Measurements from ENCODE around the gene TBC1D2. TPM values are rescaled to one million over a fixed set of nuclear protein-coding genes. Genes with fewer than 3 reads are reported as not detected.

TBC1D2 gene
- total RNA-seq, 1 donor from 2014 or later = 8.6 TPM

DNA sequence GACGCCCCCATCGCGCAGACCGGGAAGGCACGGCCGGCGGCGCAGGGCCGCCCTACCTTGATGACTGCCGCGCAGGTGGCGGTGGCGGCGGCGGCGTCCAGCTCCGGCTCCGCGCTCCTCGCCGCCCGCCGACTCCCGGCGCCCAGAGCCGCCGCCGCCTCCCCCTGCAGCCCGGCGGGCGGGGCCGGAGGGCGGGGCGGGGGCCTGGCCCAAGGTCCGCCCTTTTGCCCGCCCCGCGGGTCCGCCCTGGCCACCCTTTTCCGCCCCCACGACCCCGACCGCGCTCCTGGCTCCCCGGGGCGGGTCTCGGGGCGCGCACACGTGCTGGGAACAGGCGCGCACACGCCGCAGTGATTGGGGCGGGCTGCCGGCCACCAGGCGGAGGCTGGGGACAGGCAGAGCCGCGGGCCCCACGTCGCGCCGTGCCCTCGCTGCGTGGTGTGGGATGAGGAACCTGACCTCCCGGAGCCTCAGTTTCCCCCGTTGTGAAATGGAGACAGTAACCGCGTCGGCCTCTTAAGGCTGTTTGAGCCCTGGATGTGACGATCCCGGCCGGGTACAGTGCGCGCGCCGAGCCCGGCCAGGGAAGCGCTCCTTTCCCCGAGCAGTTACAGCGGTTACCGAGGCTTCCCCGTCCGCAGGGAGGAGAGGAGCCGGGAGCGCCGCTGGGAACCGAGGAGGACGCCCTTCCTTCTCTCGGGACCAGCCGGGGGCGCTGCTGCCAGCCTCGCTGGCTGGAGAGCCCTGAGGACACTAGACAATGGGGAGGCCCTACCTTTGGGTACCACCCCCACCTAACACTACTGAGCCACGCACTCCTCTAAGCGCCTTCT, 62.7 kb downstream of the TBC1D2 start, which contains the start of gene CORO2A:
TSS of gene CORO2A (minus strand) at position 135 of the 833 bp plus-strand sequence. CDS start 34,977 bp downstream, outside the sequence.
- DNase-seq (ENCODE audit: extremely low read depth, low read depth, low spot score) = no peak

DNA sequence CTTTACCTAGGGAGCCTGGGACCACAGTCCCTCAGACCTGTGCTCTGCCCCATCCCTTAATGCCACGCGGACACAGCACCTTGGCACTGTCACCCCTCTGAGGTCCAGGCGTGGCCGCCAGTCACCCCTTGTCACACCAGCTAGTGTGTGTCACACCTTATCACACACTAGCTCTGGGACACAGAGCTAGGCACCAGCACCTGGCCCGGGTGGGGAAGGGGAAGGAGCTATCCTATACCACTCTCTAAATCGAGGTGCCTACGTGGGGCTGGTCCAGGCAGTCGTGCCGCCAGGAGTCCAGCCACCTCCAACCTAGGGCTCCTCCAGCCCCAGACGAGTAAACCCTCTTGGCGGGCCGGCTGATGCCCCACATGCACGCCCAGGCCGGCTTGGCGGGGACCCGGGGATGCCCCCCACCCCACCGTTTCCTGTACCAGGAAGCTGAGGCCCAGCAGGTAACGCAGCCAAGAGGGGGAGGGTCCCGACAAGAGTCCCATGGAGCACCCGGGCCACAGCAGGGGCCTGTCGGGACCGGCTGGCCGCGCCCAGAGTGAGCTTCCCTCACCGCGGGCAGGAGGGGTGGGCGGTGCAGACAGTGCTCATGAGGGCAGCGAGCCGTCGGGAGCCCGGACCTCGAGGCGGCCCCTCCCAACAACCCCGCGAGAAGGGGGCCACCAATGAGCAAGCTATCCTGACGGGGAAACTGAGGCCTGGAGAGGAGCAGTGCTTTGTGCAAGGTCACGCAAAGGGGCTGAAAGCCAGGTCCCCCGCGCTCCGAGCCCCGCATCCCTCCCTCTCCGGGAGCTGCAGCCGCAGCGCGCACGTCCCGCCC, 63.6 kb downstream of the TBC1D2 start:
- no peak for DNase-seq (ENCODE audit: extremely low read depth, low read depth, low spot score)

DNA sequence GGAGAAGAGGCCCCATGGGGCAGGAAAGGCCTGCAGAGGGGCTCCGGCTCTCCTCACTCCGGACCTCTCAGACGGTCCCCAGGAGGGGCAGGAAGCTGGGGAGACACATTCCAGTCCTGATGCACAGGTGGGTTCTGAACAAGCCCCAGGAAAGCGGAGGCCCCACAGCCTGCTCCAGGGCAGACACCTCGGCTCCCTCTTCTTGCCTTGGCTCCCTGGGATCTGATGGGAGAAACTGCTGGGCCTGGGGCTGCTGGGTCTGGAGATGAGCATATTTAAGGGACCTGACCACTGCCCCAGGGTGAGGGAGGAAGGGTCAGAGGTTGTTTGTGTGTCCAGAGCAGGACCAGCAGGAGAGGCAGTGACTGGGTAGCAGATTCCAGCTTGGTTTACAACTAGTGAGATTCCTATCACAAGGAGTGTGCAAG, 64.3 kb downstream of the TBC1D2 start:
- no peak for DNase-seq (ENCODE audit: extremely low read depth, low read depth, low spot score)

DNA sequence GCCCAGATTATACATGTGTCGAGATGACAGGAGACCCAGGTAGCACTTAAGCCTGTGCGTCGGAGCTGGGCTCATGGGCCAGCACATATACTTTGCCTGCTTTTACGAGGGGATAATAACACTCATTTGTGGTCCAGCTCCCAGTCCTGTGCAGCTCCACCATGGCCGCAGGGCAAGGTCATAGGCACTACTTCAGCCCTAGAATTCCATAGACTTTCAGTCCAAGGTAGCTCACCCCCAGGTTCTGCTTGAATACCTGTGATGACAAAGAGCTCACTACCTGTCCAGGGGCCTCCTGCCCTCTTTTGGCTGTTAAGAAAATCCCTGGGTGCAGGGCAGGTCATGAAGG, 64.7 kb downstream of the TBC1D2 start:
- no peak for DNase-seq (ENCODE audit: extremely low read depth, low read depth, low spot score)

GRCh38 chr9:98189412-98189811, 66.0 kb downstream of the TBC1D2 start:
- DNase-seq (ENCODE audit: extremely low read depth, low read depth, low spot score) = no peak

- DNase-seq (ENCODE audit: extremely low read depth, low read depth, low spot score) = no peak
Observed at GRCh38 chr9:98187926-98188325, 67.5 kb downstream of the TBC1D2 start.

DNA sequence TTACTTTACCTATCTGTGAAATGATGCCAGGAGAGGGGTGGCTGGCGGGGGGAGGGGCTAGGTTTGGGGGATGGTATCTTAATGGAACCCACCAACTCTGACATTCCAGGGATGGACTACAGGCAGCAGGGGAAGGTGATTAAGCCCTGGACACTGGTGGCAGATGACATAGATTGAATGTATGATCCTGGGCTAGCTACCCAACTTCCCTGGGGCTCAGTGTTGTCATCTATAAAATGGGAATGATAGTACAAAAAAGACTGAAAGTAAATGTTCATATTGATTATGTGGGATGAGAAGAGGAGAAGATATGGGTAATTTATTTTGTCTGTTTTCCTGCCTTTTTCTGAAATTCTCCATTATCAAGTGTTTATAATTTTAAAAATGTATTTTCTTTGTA, 69.2 kb downstream of the TBC1D2 start:
- no peak for DNase-seq (ENCODE audit: extremely low read depth, low read depth, low spot score)

- DNase-seq (ENCODE audit: extremely low read depth, low read depth, low spot score) = no peak
Observed at GRCh38 chr9:98185611-98186171, 69.8 kb downstream of the TBC1D2 start.

DNA sequence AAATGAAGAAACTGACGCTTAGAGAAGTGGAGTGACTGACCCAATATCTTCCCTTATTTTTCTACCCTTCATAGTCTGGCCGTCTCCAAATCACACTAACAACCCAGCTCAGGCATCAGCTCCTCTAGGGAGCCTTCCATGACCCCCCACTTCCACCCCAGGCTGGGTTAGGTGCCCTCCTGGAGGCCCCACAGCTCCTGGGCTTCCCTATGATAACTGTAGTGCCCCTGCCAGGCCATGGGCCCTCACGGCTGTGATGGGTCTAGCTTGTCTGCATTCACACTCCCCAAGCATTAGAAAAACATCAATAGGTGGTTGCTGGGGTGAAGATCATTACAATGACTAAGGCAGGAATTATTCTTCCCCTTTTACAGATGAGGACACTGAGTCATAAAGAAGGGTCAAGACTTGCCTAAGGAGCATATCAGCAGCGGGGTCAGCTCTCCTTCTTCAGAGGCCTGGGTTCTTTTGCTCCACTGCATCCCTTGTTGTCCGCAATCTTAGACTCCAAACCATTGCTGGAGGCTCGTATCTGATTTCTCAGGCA, 70.4 kb downstream of the TBC1D2 start:
- DNase-seq (ENCODE audit: extremely low read depth, low read depth, low spot score) = no peak

DNA sequence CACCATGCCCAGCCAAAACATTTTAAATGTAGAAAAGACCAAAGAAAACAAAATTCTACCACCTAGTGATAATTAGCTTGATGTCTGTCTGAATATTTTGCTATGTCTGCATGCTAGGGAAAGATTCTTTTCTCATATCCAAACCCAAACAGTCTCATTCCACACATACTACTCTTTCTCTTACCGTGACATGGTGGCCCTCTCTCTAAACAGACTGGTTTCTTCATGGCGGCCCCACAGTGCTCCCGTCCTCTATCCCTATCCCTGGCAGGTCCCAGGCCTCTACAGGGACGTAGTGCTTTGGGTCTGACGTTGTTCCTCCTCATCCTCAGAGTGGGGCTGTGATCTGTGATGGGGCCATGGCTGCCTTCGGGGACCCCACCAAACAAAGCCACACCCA, 71.1 kb downstream of the TBC1D2 start:
- no peak for DNase-seq (ENCODE audit: extremely low read depth, low read depth, low spot score)

GRCh38 chr9:98182889-98183599, 72.4 kb downstream of the TBC1D2 start:
- no peak for DNase-seq (ENCODE audit: extremely low read depth, low read depth, low spot score)

DNA sequence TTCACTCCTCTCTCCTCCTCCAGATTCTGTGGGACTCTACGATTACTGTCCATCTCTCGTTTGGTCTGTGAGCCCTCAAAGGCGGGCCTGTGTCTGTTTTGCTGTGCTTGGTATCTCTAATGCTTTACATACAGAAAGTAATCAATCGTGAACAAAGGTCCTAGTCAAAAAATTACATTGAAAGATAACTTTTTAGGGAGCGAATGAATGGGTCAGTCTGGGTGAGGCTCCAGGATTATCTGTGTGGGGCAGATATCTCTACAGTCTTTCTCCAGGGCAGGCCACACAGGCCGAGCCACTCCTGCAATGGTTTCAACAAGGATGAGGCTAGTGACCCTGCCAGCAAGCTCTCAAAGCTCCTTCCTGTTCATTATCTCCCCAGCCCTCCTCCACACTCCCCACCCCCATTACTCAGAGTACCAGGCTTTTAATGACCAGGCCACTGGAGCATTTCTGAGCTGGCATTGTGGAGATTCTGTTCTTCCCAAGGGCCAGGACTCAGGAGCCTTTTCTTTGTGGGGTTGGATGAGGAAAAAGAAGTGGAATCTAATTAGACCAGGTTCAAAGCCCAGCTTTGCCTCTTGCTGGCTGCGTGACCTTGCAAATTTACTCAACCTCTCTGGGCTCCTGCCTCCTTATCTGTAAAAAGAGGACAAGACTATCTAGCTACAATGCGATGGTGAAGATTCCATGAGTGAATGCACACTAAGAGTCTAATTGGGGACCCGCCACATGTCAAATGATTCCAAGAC, 73.2 kb downstream of the TBC1D2 start:
- no peak for DNase-seq (ENCODE audit: extremely low read depth, low read depth, low spot score)

GRCh38 chr9:98181746-98182068, 73.7 kb downstream of the TBC1D2 start:
- DNase-seq (ENCODE audit: extremely low read depth, low read depth, low spot score) = no peak

- DNase-seq (ENCODE audit: extremely low read depth, low read depth, low spot score) = no peak
Observed at GRCh38 chr9:98180996-98181395, 74.5 kb downstream of the TBC1D2 start.

DNA sequence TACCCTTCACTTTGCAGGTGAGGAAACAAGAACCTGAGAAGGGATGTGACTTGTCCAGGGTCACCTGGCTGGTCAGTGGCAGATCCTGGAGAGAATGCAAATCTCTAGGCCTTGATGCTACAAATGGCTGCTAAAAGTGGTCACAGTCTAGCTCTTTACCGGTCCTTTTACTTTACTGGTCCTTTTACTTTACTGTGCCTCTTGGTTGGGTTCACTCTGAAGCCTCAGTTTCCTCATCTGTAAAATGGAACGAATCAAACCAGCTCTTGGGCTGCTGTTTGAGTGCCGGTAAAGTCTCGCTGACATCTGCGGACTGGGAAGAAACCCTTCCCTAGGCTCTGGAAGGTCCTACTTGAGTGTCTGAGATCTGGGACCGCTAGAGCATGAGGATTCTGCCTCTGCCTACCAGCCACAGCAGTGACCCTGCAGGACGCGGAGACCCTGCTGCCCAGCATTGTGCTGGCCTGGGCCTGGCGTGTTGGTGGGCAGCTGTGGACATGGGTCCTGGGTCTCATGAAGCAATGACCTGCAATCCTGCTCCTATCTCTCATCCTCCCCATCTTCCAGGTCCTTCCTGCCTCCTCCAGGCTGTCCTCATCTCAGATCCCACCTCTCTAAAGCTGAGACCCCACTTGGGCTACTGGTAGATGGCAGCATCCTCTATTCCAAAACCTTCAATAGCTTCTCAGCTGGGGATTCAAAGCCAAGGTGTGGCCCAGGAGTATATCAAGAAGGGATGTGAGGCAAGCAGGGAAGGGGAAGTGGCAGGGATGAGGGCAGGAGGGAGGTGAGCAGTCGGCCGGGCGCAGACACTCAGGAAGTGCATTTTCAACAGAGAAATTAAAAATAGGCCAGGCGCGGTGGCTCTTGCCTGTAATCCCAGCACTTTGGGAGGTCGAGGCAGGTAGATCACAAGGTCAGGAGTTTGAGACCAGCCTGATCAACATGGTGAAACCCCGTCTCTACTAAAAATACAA, 76.3 kb downstream of the TBC1D2 start:
- DNase-seq (ENCODE audit: extremely low read depth, low read depth, low spot score) = no peak

DNA sequence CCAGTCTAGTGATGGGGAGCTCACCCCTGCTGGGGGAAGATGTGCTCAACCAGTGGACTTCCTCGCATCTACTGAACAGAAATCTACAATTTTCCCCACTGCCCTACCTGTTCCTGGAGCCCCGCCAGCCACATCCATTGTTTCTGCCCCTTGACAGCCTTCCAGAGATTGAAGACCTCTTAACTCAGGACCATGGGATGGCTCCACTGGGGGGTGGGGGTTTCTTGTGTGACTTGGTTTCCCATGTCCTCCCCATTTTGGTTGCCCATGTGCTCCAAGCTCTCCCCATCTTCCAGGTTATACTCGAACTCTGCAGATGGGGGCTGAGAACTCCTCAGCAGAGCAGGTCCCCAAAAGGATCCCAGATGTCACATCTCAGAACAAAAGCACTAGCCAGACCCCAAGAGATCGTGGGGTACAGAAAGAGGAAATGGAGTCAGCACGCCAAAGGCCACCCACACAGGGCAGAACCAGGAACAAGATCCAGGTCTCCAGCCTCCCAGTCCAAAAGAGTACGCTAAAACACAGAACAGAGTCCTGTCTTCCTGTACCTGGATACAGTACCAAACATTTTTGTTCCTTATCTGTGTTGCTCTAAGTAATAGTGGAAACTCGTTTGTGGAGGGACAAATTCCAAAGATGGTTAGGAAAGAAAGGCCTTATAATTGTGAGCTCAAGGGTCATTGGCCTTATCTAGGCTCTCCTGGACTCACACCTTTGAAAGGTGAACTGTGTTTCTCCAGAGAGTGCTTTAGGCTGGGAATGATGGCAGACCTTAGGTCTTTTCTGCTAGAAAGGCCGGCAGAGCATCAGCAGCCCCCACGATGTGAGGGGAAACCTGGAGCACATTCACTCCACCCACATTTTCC, 78.8 kb downstream of the TBC1D2 start:
- no peak for DNase-seq (ENCODE audit: extremely low read depth, low read depth, low spot score)

GRCh38 chr9:98175762-98176161, 79.7 kb downstream of the TBC1D2 start:
- DNase-seq (ENCODE audit: extremely low read depth, low read depth, low spot score) = no peak

- no peak for DNase-seq (ENCODE audit: extremely low read depth, low read depth, low spot score)
Observed at GRCh38 chr9:98175028-98175569, 80.3 kb downstream of the TBC1D2 start.

All from glomerular endothelial cell (primary cell).